ENCODE measurements around the gene LRBA.
"Not testable (repeated sequence)": the region's sequence is repeated elsewhere in the genome, so short reads cannot be mapped to it uniquely, and the experiment has no call there.

LRBA gene, protein sequence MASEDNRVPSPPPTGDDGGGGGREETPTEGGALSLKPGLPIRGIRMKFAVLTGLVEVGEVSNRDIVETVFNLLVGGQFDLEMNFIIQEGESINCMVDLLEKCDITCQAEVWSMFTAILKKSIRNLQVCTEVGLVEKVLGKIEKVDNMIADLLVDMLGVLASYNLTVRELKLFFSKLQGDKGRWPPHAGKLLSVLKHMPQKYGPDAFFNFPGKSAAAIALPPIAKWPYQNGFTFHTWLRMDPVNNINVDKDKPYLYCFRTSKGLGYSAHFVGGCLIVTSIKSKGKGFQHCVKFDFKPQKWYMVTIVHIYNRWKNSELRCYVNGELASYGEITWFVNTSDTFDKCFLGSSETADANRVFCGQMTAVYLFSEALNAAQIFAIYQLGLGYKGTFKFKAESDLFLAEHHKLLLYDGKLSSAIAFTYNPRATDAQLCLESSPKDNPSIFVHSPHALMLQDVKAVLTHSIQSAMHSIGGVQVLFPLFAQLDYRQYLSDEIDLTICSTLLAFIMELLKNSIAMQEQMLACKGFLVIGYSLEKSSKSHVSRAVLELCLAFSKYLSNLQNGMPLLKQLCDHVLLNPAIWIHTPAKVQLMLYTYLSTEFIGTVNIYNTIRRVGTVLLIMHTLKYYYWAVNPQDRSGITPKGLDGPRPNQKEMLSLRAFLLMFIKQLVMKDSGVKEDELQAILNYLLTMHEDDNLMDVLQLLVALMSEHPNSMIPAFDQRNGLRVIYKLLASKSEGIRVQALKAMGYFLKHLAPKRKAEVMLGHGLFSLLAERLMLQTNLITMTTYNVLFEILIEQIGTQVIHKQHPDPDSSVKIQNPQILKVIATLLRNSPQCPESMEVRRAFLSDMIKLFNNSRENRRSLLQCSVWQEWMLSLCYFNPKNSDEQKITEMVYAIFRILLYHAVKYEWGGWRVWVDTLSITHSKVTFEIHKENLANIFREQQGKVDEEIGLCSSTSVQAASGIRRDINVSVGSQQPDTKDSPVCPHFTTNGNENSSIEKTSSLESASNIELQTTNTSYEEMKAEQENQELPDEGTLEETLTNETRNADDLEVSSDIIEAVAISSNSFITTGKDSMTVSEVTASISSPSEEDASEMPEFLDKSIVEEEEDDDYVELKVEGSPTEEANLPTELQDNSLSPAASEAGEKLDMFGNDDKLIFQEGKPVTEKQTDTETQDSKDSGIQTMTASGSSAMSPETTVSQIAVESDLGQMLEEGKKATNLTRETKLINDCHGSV (N-terminal part only)

DNA sequence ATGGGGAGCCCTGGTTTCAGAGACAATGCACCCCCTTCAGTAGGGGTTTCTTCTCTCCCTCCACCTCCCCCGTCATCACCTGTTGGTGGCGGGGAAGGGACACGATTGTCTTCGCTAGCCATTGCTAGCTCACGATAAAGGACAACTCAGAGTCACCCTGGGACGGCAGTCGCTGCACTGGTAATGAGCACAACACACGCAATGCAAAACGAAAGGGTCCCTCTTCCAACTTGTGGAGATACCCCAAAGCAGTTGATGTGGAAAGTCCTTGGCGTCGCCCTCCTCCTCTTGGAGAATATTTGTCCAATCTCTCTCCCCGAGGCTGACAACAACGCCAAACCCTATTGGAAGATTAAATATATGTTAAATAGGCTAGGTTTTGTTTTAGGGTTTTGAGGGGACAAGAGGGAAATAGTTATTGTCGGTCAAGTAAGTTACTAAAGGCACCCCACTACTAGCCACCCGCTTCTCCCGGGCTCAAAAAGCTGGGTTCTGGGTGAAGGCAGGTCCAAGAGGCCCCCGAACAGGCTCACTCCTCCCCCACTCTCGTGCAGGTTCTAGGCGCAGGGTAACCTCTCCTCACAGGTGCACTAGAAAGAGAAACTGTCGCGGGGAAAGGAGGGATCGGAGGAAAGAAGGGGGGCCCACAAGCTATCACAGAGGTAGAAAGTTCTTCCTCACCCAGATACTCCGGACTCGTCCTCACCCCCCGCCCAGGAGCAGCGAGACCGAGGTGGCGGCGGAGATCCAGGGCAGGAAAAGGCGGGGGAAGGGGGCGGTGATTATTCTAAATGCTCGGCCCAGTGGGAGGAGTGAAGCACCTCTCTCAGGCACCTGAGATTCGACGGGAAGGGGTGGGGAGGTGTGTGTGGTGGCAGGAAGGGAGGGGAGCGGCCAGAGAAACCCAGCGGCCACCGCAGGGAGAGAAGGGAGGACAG, at the start of gene LRBA:
Gene LRBA, minus strand, starts transcription at position 764 of the 938 bp plus-strand sequence. Its CDS starts 642 bp downstream, at position 122.
- peak within 1 kb of the TSS; percentile 70 for H3K27ac ChIP-seq (ENCODE audit: low read length)
- H3K9ac ChIP-seq (ENCODE audit: low read length in 2 of 2) = peak within 1 kb of the TSS; percentile 87
- peak within 1 kb of the TSS; percentile 99 for H3K4me3 ChIP-seq (ENCODE audit: low read length in 2 of 2)
- no peaks in the 10 kb centered on the region for H3K36me3 ChIP-seq (ENCODE audit: control insufficient read depth in 2 of 2, insufficient read depth in 2 of 2, low read length in 2 of 2)
- H3K27me3 ChIP-seq (ENCODE audit: control insufficient read depth in 1 of 2, insufficient read depth in 2 of 2, low read length in 2 of 2) = no peaks in the 10 kb centered on the region
- no peaks in the 10 kb centered on the region for H3K9me3 ChIP-seq (ENCODE audit: control insufficient read depth in 2 of 2, low read length in 2 of 2)
- peaks cover 3% of the 10 kb centered on the region for H3K4me1 ChIP-seq (ENCODE audit: control insufficient read depth, insufficient read depth, low read length)

DNA sequence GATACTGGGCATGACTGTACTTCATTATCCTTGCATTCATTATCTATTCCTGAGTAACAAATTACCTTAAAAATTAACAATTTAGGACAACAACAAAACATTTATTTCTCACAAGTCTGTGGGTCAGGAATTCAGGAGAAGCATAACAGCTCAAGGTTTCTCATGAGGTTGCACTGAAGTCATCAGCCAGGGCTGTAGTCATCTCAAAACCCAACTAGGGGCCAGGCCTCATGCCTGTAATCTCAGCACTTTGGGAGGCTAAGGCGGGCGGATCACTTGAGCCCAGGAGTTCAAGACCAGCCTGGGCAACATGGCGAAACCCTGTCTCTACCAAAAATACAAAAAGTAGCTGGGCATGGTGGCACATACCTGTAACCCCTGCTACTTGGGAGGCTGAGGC, 48.1 kb upstream of the LRBA start:
- H3K27me3 ChIP-seq (ENCODE audit: control insufficient read depth in 1 of 2, insufficient read depth in 2 of 2, low read length in 2 of 2); H3K9ac ChIP-seq (ENCODE audit: low read length in 2 of 2); H3K36me3 ChIP-seq (ENCODE audit: control insufficient read depth in 2 of 2, insufficient read depth in 2 of 2, low read length in 2 of 2); H3K27ac ChIP-seq (ENCODE audit: low read length); H3K9me3 ChIP-seq (ENCODE audit: control insufficient read depth in 2 of 2, low read length in 2 of 2); H3K4me1 ChIP-seq (ENCODE audit: control insufficient read depth, insufficient read depth, low read length); H3K4me3 ChIP-seq (ENCODE audit: low read length in 2 of 2): not testable (repeated sequence)

DNA sequence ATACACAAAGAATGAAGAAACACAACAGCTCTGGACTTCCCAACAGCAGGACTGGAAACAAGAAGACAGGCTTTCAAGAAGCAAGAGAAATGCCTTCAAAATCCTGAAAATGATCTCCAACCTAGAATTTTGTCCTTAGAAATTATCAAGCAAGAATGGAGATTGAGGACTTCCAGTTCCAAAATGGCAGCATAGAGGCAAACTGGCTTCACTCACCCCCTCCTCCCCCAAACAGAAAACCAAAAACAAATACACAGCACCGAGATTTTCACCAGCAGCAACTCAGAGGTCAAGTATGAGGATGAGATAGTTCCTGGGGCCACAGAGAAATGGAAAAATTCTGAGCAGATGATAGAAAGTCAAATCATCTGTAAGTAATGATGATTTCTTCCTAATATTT, 40.5 kb upstream of the LRBA start:
- no peaks in the 10 kb centered on the region for H3K9me3 ChIP-seq (ENCODE audit: control insufficient read depth in 2 of 2, low read length in 2 of 2)
- H3K27me3 ChIP-seq (ENCODE audit: control insufficient read depth in 1 of 2, insufficient read depth in 2 of 2, low read length in 2 of 2) = no peaks in the 10 kb centered on the region

DNA sequence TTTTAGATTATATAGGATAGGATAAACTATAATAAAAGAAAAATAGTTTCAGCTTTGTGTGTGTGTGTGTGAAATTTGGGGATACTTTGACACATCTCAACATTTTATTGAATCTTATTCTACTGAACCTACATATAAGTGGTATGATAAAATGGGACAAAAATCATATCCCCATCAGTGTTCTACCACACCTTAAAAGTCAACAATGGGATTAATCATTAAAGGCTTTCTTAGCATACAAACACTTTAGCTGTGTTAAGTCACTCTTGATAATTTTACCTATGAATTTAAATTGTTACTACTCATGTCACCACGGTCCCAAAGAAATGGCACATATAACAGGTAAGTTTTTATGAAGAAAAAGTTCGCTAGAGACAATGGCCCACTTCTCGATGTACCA, 37.7 kb upstream of the LRBA start:
- Histone ChIP-seq H3K27ac (ENCODE audit: low read length) (no peak overlapping the region), H3K4me3 (ENCODE audit: low read length in 2 of 2) (no peak overlapping the region), H3K36me3 (ENCODE audit: control insufficient read depth in 2 of 2, insufficient read depth in 2 of 2, low read length in 2 of 2) (no peaks in the 10 kb centered on the region), H3K4me1 (ENCODE audit: control insufficient read depth, insufficient read depth, low read length) (no peaks in the 10 kb centered on the region), H3K9ac (ENCODE audit: low read length in 2 of 2) (no peak overlapping the region), H3K27me3 (ENCODE audit: control insufficient read depth in 1 of 2, insufficient read depth in 2 of 2, low read length in 2 of 2) (no peaks in the 10 kb centered on the region), H3K9me3 (ENCODE audit: control insufficient read depth in 2 of 2, low read length in 2 of 2) (no peaks in the 10 kb centered on the region)

More for the DNA sequence above, 40.5 kb upstream of the LRBA start:
- H3K4me3 ChIP-seq (ENCODE audit: low read length in 2 of 2) = no peak overlapping the region
- H3K27ac ChIP-seq (ENCODE audit: low read length) = no peak overlapping the region
- H3K36me3 ChIP-seq (ENCODE audit: control insufficient read depth in 2 of 2, insufficient read depth in 2 of 2, low read length in 2 of 2) = no peaks in the 10 kb centered on the region
- H3K4me1 ChIP-seq (ENCODE audit: control insufficient read depth, insufficient read depth, low read length) = no peaks in the 10 kb centered on the region
- H3K9ac ChIP-seq (ENCODE audit: low read length in 2 of 2) = no peak overlapping the region

DNA sequence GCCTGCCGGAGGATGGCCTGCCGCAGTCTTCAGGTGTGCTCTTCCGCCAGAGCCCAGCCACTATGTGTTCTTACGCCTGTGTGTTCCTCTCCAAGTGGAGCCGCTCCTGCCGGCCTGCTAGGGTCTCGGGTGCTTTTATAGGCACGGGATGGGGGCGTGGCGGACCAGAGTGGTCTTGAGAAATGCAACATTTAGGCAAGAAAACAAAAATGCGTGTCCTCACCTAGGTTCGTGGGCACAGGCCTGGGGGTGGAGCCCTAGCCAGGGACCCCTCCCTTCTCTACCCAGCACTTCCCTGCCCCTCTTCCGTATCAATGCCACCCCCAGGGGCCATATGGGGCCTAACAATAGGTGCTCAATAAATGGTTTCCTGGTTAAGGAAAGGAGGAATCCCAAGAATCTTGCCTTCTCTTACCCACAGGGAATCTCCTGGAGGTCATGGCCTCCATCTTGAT, 34.4 kb upstream of the LRBA start:
- Histone ChIP-seq H3K27ac (ENCODE audit: low read length) (no peak overlapping the region), H3K36me3 (ENCODE audit: control insufficient read depth in 2 of 2, insufficient read depth in 2 of 2, low read length in 2 of 2) (no peaks in the 10 kb centered on the region), H3K4me3 (ENCODE audit: low read length in 2 of 2) (no peak overlapping the region), H3K9me3 (ENCODE audit: control insufficient read depth in 2 of 2, low read length in 2 of 2) (no peaks in the 10 kb centered on the region), H3K4me1 (ENCODE audit: control insufficient read depth, insufficient read depth, low read length) (no peaks in the 10 kb centered on the region), H3K9ac (ENCODE audit: low read length in 2 of 2) (no peak overlapping the region), H3K27me3 (ENCODE audit: control insufficient read depth in 1 of 2, insufficient read depth in 2 of 2, low read length in 2 of 2) (no peaks in the 10 kb centered on the region)

DNA sequence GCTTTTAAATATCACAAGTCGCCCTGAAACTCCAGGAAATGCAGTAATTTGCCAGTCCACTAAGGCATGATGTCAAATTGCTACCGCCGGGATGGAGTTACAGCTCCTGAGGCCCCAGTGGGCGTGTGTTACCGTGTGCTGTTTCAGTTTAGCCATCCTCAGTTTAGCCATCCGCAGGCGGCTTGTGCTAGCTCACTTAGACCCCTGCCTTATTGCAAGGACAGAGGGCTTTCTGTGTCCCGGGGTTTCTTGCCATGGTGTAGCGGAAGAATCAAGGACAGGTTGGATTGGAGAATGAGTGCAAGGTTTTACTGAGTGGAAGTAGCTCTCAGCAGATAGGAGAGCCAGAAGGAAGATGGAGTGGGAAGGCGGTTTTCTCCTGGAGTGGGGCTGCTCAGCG, 33.8 kb upstream of the LRBA start:
- Histone ChIP-seq H3K36me3 (ENCODE audit: control insufficient read depth in 2 of 2, insufficient read depth in 2 of 2, low read length in 2 of 2) (no peaks in the 10 kb centered on the region), H3K9ac (ENCODE audit: low read length in 2 of 2) (no peak overlapping the region), H3K4me3 (ENCODE audit: low read length in 2 of 2) (no peak overlapping the region), H3K27me3 (ENCODE audit: control insufficient read depth in 1 of 2, insufficient read depth in 2 of 2, low read length in 2 of 2) (no peaks in the 10 kb centered on the region), H3K4me1 (ENCODE audit: control insufficient read depth, insufficient read depth, low read length) (no peaks in the 10 kb centered on the region), H3K27ac (ENCODE audit: low read length) (no peak overlapping the region), H3K9me3 (ENCODE audit: control insufficient read depth in 2 of 2, low read length in 2 of 2) (no peaks in the 10 kb centered on the region)

DNA sequence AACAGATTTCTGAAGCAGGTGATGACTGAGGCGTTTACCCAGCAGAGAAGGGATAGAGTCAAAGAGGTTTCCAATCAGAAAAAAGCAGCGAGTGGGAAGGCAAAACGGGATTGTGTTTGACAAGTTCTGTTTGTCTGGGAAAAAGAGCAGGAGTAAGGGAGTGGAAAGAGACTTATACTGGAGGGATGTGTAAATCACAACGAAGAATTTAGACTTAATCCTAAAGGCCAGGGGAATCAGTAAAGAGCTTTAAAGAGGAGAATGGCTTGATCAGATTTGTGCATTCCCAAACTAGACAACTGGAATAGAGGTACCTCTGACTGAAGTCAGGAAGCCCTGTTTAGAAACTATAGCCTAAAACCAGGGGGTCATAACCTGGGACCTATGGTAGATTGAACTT, 31.5 kb upstream of the LRBA start:
- no peaks in the 10 kb centered on the region for H3K9me3 ChIP-seq (ENCODE audit: control insufficient read depth in 2 of 2, low read length in 2 of 2)
- H3K4me1 ChIP-seq (ENCODE audit: control insufficient read depth, insufficient read depth, low read length) = no peaks in the 10 kb centered on the region
- H3K36me3 ChIP-seq (ENCODE audit: control insufficient read depth in 2 of 2, insufficient read depth in 2 of 2, low read length in 2 of 2) = no peaks in the 10 kb centered on the region
- no peaks in the 10 kb centered on the region for H3K27me3 ChIP-seq (ENCODE audit: control insufficient read depth in 1 of 2, insufficient read depth in 2 of 2, low read length in 2 of 2)
- no peak overlapping the region for H3K9ac ChIP-seq (ENCODE audit: low read length in 2 of 2)
- no peak overlapping the region for H3K27ac ChIP-seq (ENCODE audit: low read length)
- no peak overlapping the region for H3K4me3 ChIP-seq (ENCODE audit: low read length in 2 of 2)

DNA sequence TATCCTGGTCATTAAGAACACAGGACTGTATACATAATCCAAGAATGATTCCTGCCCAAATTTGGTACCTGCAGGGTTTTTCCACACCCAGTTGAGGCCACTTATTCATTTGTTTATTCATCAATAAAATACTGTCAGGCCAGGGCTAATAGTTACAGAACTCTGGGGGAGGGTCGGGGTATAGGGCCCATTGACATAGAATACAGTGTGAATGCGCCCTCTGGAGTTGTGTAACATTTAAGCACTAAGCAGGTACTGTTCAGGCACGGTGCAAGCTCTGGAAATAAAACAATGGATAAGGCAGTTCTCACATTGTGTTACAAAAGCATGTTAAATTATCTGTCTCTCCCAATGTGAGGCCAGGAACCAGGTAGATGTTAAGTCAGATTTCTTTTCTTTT, 30.8 kb upstream of the LRBA start:
- Histone ChIP-seq H3K27me3 (ENCODE audit: control insufficient read depth in 1 of 2, insufficient read depth in 2 of 2, low read length in 2 of 2) (no peaks in the 10 kb centered on the region), H3K9ac (ENCODE audit: low read length in 2 of 2) (no peak overlapping the region), H3K4me3 (ENCODE audit: low read length in 2 of 2) (no peak overlapping the region), H3K36me3 (ENCODE audit: control insufficient read depth in 2 of 2, insufficient read depth in 2 of 2, low read length in 2 of 2) (no peaks in the 10 kb centered on the region), H3K27ac (ENCODE audit: low read length) (no peak overlapping the region), H3K4me1 (ENCODE audit: control insufficient read depth, insufficient read depth, low read length) (no peaks in the 10 kb centered on the region), H3K9me3 (ENCODE audit: control insufficient read depth in 2 of 2, low read length in 2 of 2) (no peaks in the 10 kb centered on the region)

DNA sequence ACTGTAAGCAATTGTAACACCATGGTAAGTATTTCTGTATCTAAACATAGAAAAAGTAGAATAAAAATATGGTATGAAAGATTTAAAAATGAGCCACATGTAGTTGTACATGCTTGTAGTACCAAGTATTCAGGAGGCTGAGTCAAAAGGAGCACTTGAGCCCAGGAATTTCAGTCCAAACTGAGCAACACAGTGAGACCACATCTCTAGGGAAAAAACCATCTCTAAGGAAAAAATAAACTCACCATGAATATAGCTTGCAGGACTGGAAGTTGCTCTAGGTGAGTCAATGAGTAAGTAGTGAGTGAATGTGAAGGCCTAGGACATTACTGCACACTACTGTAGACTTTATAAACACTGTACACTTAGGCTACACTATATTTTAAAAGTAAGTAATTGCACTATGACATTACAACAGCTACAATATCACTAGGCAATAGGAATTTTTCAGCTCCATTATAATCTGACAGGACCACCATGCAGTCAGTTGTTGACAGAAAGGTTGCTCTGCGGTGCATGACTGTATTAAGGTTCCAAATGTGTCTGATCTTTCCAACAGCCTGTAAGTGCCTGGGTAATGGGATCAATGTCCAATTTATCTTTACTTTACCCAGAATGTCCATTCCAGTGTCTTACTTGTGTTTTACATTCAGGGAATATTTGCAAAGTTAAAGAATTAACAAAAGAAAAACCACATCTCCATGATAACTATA, 28.9 kb upstream of the LRBA start:
- no peak overlapping the region for H3K4me3 ChIP-seq (ENCODE audit: low read length in 2 of 2)
- H3K4me1 ChIP-seq (ENCODE audit: control insufficient read depth, insufficient read depth, low read length) = no peaks in the 10 kb centered on the region
- no peaks in the 10 kb centered on the region for H3K27me3 ChIP-seq (ENCODE audit: control insufficient read depth in 1 of 2, insufficient read depth in 2 of 2, low read length in 2 of 2)
- no peaks in the 10 kb centered on the region for H3K9me3 ChIP-seq (ENCODE audit: control insufficient read depth in 2 of 2, low read length in 2 of 2)
- H3K36me3 ChIP-seq (ENCODE audit: control insufficient read depth in 2 of 2, insufficient read depth in 2 of 2, low read length in 2 of 2) = no peaks in the 10 kb centered on the region
- H3K27ac ChIP-seq (ENCODE audit: low read length) = no peak overlapping the region
- H3K9ac ChIP-seq (ENCODE audit: low read length in 2 of 2) = no peak overlapping the region

Measured in stomach smooth muscle (tissue), 2 donors.